Natural killer cell (primary cell): Measurements from ENCODE around the gene RTP2. TPM values are rescaled to one million over a fixed set of nuclear protein-coding genes. Genes with fewer than 3 reads are reported as not detected.

Source experiments
- ATAC-seq, 3 donors: fragments of 150-1000 bp in 2 of 3; fragments of 200-7000 bp in 1 of 3; cut with Tn5 transposase; 1 replicate in 1 of 3; 2 replicates in 2 of 3; pipeline ENCODE4 v1.10.0; 2021; ENCODE audit warnings: mild to moderate bottlenecking in 2 of 3, moderate library complexity in 2 of 3
- DNase-seq, 2 donors: peaks; one replicate each; pipeline versions ENCODE4 v3.0.0 to v3.0.0-alpha.2; 2013 to 2021; ENCODE audit warnings: mixed read lengths in 1 of 2
- H3K27ac ChIP-seq: one replicate; pipeline ENCODE4 v1.5.1; 2013; ENCODE audit warnings: mild to moderate bottlenecking, low read length
- H3K27me3 ChIP-seq: one replicate; pipeline ENCODE4 v1.6.1; 2013; ENCODE audit warnings: low read length; ENCODE audit not compliant: control insufficient read depth, insufficient read depth
- H3K36me3 ChIP-seq: one replicate; pipeline ENCODE4 v1.6.1; 2013; ENCODE audit warnings: low read length; ENCODE audit not compliant: control insufficient read depth, insufficient read depth
- H3K4me1 ChIP-seq: one replicate; pipeline ENCODE4 v1.6.1; 2013; ENCODE audit warnings: low read length; ENCODE audit not compliant: control insufficient read depth, insufficient read depth
- H3K4me3 ChIP-seq: one replicate; pipeline ENCODE4 v1.5.1; 2013; ENCODE audit warnings: low read length
- H3K9me3 ChIP-seq: one replicate; pipeline ENCODE4 v1.6.1; 2013; ENCODE audit warnings: low read length; ENCODE audit not compliant: control insufficient read depth, insufficient read depth
- H3K27ac Mint-ChIP-seq, 2 donors: one replicate each; pipeline ENCODE4 v1.8.0; 2022; ENCODE audit warnings: mild to moderate bottlenecking in 2 of 2, mixed read lengths in 2 of 2, moderate library complexity in 1 of 2
- H3K27me3 Mint-ChIP-seq, 2 donors: one replicate each; pipeline ENCODE4 v1.8.0; 2022; ENCODE audit warnings: low read depth in 2 of 2, mixed read lengths in 2 of 2
- H3K36me3 Mint-ChIP-seq: one replicate; pipeline ENCODE4 v1.8.0; 2022; ENCODE audit warnings: mixed read lengths
- H3K4me1 Mint-ChIP-seq, 2 donors: one replicate each; pipeline ENCODE4 v1.8.0; 2022; ENCODE audit warnings: mixed read lengths in 2 of 2
- H3K4me3 Mint-ChIP-seq: one replicate; pipeline ENCODE4 v1.8.0; 2022; ENCODE audit warnings: mild to moderate bottlenecking, moderate library complexity, mixed read lengths
- H3K9me3 Mint-ChIP-seq, 2 donors: one replicate each; pipeline ENCODE4 v1.8.0; 2022; ENCODE audit warnings: mixed read lengths in 2 of 2
- WGBS: methylation state at CpG from one replicate; pipeline ENCODE4 v1.1.7; 2013; ENCODE audit warnings: missing lambda C conversion rate; ENCODE audit not compliant: insufficient coverage; 5-methylcytosine and 5-hydroxymethylcytosine counted together
- intact Hi-C: fragments of 100-400 bp; cut with micrococcal nuclease; formaldehyde crosslinking; loops from one replicate; pipeline ENCODE4 v1.14.2; 2022
- total RNA-seq, 4 donors: library from RNA; stranded (reverse); fragments of 120-200 nt in 1 of 4; gene quantifications; one replicate each; pipeline versions ENCODE4 v1.2.3 to v1.2.4, GENCODE V29; 2013 to 2022
- TF ChIP-seq, protein P1 (sequence below): fragments of 200-600 bp; IDR thresholded peaks from one replicate; pipeline ENCODE4 v1.8.0; 2022; ENCODE audit warnings: antibody characterized with exemption

The RTP2 gene
- total RNA-seq, 3 donors from 2014 or later (not counting 1 experiment from before 2014, with no cell fraction given): not detected

GRCh38 chr3:187722206-187722612 is 19.9 kb upstream of the RTP2 start:
- no peak overlapping the region for H3K27ac ChIP-seq
- H3K9me3 Mint-ChIP-seq: no peaks in the 10 kb centered on the region
- H3K4me1 ChIP-seq: no peaks in the 10 kb centered on the region
- ATAC-seq (no peak), DNase-seq (no peak)
- H3K36me3 ChIP-seq: peaks cover 58% of the 10 kb centered on the region
- WGBS: 88% methylated on average over 8 of the region's 10 CpGs
- no peak overlapping the region for H3K27ac Mint-ChIP-seq
- intact Hi-C loops: no loop called here
- no peak overlapping the region for H3K4me3 ChIP-seq
- no peaks in the 10 kb centered on the region for H3K27me3 Mint-ChIP-seq
- no peaks in the 10 kb centered on the region for H3K4me1 Mint-ChIP-seq
- no peak overlapping the region for H3K4me3 Mint-ChIP-seq
- peaks cover 33% of the 10 kb centered on the region for H3K36me3 Mint-ChIP-seq
- H3K27me3 ChIP-seq: no peaks in the 10 kb centered on the region
- TF ChIP-seq, protein P1, sequence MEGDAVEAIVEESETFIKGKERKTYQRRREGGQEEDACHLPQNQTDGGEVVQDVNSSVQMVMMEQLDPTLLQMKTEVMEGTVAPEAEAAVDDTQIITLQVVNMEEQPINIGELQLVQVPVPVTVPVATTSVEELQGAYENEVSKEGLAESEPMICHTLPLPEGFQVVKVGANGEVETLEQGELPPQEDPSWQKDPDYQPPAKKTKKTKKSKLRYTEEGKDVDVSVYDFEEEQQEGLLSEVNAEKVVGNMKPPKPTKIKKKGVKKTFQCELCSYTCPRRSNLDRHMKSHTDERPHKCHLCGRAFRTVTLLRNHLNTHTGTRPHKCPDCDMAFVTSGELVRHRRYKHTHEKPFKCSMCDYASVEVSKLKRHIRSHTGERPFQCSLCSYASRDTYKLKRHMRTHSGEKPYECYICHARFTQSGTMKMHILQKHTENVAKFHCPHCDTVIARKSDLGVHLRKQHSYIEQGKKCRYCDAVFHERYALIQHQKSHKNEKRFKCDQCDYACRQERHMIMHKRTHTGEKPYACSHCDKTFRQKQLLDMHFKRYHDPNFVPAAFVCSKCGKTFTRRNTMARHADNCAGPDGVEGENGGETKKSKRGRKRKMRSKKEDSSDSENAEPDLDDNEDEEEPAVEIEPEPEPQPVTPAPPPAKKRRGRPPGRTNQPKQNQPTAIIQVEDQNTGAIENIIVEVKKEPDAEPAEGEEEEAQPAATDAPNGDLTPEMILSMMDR: no peak
- H3K9me3 ChIP-seq: no peaks in the 10 kb centered on the region

GRCh38 chr3:187721055-187721454 is 18.7 kb upstream of the RTP2 start:
- H3K36me3 ChIP-seq: peaks cover 46% of the 10 kb centered on the region
- ATAC-seq (no peak), DNase-seq (no peak)
- no peaks in the 10 kb centered on the region for H3K9me3 ChIP-seq
- Mint-ChIP-seq H3K4me3 (no peak overlapping the region), H3K27me3 (no peaks in the 10 kb centered on the region), H3K27ac (no peak overlapping the region), H3K4me1 (no peaks in the 10 kb centered on the region), H3K36me3 (peaks cover 27% of the 10 kb centered on the region), H3K9me3 (no peaks in the 10 kb centered on the region)
- intact Hi-C loops: no loop called here
- H3K27me3 ChIP-seq: no peaks in the 10 kb centered on the region
- no peak overlapping the region for H3K4me3 ChIP-seq
- TF ChIP-seq, protein P1: no peak
- no peak overlapping the region for H3K27ac ChIP-seq
- H3K4me1 ChIP-seq: no peaks in the 10 kb centered on the region
- 97% methylated on average over 8 of the region's 8 CpGs for WGBS

DNA sequence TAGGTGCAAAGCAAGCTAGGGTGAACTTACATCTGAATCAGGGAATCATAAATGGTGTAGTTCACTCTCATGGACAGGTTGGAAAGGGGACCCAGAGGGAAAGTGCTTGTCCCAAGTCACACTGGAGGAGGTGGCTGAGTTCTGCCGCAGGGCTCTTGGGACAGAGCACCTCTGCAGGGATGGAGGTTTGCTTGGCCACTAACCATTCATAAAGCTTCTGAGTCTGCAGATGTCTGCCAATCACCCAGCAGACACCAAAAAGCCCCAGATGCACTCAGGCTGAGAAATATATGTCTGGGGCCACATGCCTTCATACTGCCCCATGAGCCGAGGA is 17.9 kb upstream of the RTP2 start:
- H3K4me1 Mint-ChIP-seq: no peaks in the 10 kb centered on the region
- Histone ChIP-seq H3K4me1 (no peaks in the 10 kb centered on the region), H3K9me3 (no peaks in the 10 kb centered on the region), H3K27me3 (no peaks in the 10 kb centered on the region), H3K36me3 (peaks cover 39% of the 10 kb centered on the region), H3K4me3 (no peak overlapping the region), H3K27ac (no peak overlapping the region)
- no peak overlapping the region for H3K27ac Mint-ChIP-seq
- 96% methylated on average over 2 of the region's 2 CpGs for WGBS
- H3K9me3 Mint-ChIP-seq: no peaks in the 10 kb centered on the region
- DNase-seq (no peak), ATAC-seq (no peak)
- peaks cover 25% of the 10 kb centered on the region for H3K36me3 Mint-ChIP-seq
- peaks cover 1 to 3% of the 10 kb centered on the region in 2 donors for H3K27me3 Mint-ChIP-seq
- no peak overlapping the region for H3K4me3 Mint-ChIP-seq
- intact Hi-C loops: no loop called here
- TF ChIP-seq, protein P1: no peak

DNA sequence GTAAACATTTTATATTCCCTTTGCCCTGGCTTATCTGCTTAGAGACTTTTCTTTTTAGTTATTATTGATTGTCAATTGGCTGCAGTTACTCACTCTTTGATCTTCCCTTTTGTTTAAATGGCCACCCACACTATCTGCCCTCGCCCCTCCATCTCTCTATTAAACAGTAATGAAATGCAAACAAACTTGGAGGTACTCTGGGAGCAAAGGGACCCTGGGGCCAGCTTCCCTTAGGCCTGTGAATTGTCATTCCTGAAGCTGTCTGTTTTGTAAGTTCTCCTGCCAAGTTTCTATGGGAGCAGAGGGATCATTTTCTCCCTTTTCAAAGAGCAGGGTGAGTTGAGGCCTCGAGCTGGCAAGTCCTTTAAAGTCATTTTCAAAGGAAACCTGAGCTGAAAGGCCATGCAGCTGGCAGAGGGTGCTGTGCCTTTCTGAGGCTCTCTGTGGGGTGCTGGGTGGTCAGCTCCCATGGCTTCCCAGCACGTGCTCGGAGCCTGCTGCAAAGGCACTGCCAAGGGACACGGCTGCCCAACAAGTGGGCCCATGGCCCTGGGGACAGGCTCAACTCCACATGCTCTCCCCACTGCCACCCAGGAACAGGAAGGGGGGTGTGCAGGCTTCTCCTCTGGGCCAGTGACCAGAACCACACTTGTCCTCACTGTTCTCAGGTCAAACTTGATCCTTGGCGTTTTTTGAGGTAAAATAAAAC is 17.4 kb upstream of the RTP2 start:
- H3K36me3 ChIP-seq: peaks cover 33% of the 10 kb centered on the region
- H3K27me3 Mint-ChIP-seq: peaks cover 6 to 7% of the 10 kb centered on the region in 2 donors
- no peak for DNase-seq
- H3K4me3 ChIP-seq: no peak overlapping the region
- no peaks in the 10 kb centered on the region for H3K4me1 ChIP-seq
- H3K4me3 Mint-ChIP-seq: no peak overlapping the region
- peaks cover 25% of the 10 kb centered on the region for H3K36me3 Mint-ChIP-seq
- TF ChIP-seq, protein P1: no peak
- H3K27ac ChIP-seq: no peak overlapping the region
- no peak overlapping the region for H3K27ac Mint-ChIP-seq
- no peaks in the 10 kb centered on the region for H3K4me1 Mint-ChIP-seq
- no peaks in the 10 kb centered on the region for H3K9me3 Mint-ChIP-seq
- H3K9me3 ChIP-seq: no peaks in the 10 kb centered on the region
- H3K27me3 ChIP-seq: no peaks in the 10 kb centered on the region
- 94% methylated on average over 5 of the region's 6 CpGs for WGBS
- ATAC-seq: no peak
- intact Hi-C loops: no loop called here
